ENCODE measurements around the gene TIAM2.

- TF ChIP-seq CTBP1 (IDR thresholded peaks at IDR 0.05; ENCODE audit: borderline replicate concordance) (no peak), BHLHE40 (IDR thresholded peaks at IDR 0.05; ENCODE audit: borderline replicate concordance) (no peak)
Measured at GRCh38 chr6:155262655-155263054, 267.5 kb downstream of the TIAM2 start.

Measured in HEK293T (cell line).